IMR-90 (cell line): ENCODE results near the gene AZU1. TPM values are rescaled to one million over a fixed set of nuclear protein-coding genes. Genes with fewer than 3 reads are reported as not detected.

Source experiments
- ATAC-seq: fragments of 200-7000 bp; cut with Tn5 transposase; 2 replicates; pipeline ENCODE4 v1.9.1; 2020; ENCODE audit warnings: low read depth, mild to moderate bottlenecking, moderate library complexity
- BruUV-seq: library from RNA; stranded (reverse); fragments of 400-500 nt; replicated peaks from 2 replicates; lab custom pipeline; 2021; lab: Mats Ljungman, UMichigan
- CTCF ChIA-PET: fragments of 300-600 bp; formaldehyde crosslinking; extraction: SDS; loops from one replicate; lab custom pipeline; 2021; ENCODE audit warnings: antibody characterized with exemption; lab: Yijun Ruan, JAX
- POLR2A ChIA-PET: fragments of 300-600 bp; sonication (Branson Sonifier 250); formaldehyde crosslinking; loops from one replicate; lab custom pipeline; 2022; ENCODE audit warnings: antibody characterized with exemption; ENCODE audit not compliant: unreplicated experiment; lab: Charles Lee
- DNase-seq: peaks from one replicate; pipeline ENCODE4 v3.0.0; 2013
- H2AFZ ChIP-seq: replicated peaks from 2 replicates; pipeline ENCODE3; 2013; ENCODE audit warnings: low read length, mild to moderate bottlenecking; ENCODE audit not compliant: poor library complexity
- H2AK5ac ChIP-seq: 2 replicates; pipeline ENCODE4 v1.6.1; 2013; ENCODE audit warnings: low read depth, low read length, inconsistent platforms
- H2AK9ac ChIP-seq: replicated peaks from 2 replicates; pipeline ENCODE3; 2013; ENCODE audit warnings: mild to moderate bottlenecking, low read depth, low read length, moderate library complexity; ENCODE audit not compliant: poor library complexity
- H2BK120ac ChIP-seq: 2 replicates; pipeline ENCODE4 v1.6.1; 2013; ENCODE audit warnings: low read depth, low read length, inconsistent platforms
- H2BK15ac ChIP-seq: 3 replicates; pipeline ENCODE4 v1.6.1; 2013; ENCODE audit warnings: low read depth, low read length, inconsistent platforms
- H2BK20ac ChIP-seq: 2 replicates; pipeline ENCODE4 v1.6.1; 2013; ENCODE audit warnings: low read depth, mild to moderate bottlenecking, inconsistent platforms, low read length, moderate library complexity
- H2BK5ac ChIP-seq: 2 replicates; pipeline ENCODE4 v1.6.1; 2013; ENCODE audit warnings: mild to moderate bottlenecking, low read depth, low read length, inconsistent platforms; ENCODE audit not compliant: poor library complexity, severe bottlenecking
- H3K14ac ChIP-seq: replicated peaks from 2 replicates; pipeline ENCODE4 v1.6.1; 2013; ENCODE audit warnings: low read depth, low read length, inconsistent platforms
- H3K18ac ChIP-seq: 2 replicates; pipeline ENCODE4 v1.6.1; 2013; ENCODE audit warnings: low read depth, low read length, control low read depth
- H3K23ac ChIP-seq: 2 replicates; pipeline ENCODE4 v1.6.1; 2013; ENCODE audit warnings: low read depth, low read length, inconsistent platforms
- H3K27ac ChIP-seq: 2 replicates; pipeline ENCODE4 v1.5.1; 2013; ENCODE audit warnings: mild to moderate bottlenecking, control low read depth, low read length; ENCODE audit not compliant: insufficient read depth
- H3K27me3 ChIP-seq: 2 replicates; pipeline ENCODE4 v1.6.1; 2013; ENCODE audit warnings: low read length; ENCODE audit not compliant: control insufficient read depth, insufficient read depth
- H3K36me3 ChIP-seq: 2 replicates; pipeline ENCODE4 v1.6.1; 2013; ENCODE audit warnings: low read length, mixed read lengths; ENCODE audit not compliant: control insufficient read depth, insufficient read depth
- H3K4ac ChIP-seq: 2 replicates; pipeline ENCODE4 v1.6.1; 2013; ENCODE audit warnings: low read depth, low read length, inconsistent platforms
- H3K4me1 ChIP-seq: 2 replicates; pipeline ENCODE4 v1.6.1; 2013; ENCODE audit warnings: low read length, mixed read lengths; ENCODE audit not compliant: control insufficient read depth, insufficient read depth
- H3K4me2 ChIP-seq: 2 replicates; pipeline ENCODE4 v1.6.1; 2013; ENCODE audit warnings: low read depth, mild to moderate bottlenecking, control low read depth, low read length, moderate library complexity
- H3K4me3 ChIP-seq: 2 replicates; pipeline ENCODE4 v1.5.1; 2013; ENCODE audit warnings: low read depth, mild to moderate bottlenecking, control low read depth, low read length, moderate library complexity; ENCODE audit not compliant: insufficient read depth
- H3K56ac ChIP-seq: 2 replicates; pipeline ENCODE4 v1.6.1; 2013; ENCODE audit warnings: low read length, inconsistent platforms; ENCODE audit not compliant: insufficient read depth; ENCODE audit errors: extremely low read depth
- H3K79me1 ChIP-seq, 2 experiments: 2 replicates each; pipeline ENCODE4 v1.6.1; 2013; ENCODE audit warnings: low read length in 2 of 2, inconsistent platforms in 1 of 2, low read depth in 1 of 2
- H3K9ac ChIP-seq: 2 replicates; pipeline ENCODE4 v1.6.1; 2013; ENCODE audit warnings: low read depth, low read length, control low read depth
- H3K9me1 ChIP-seq: 2 replicates; pipeline ENCODE4 v1.6.1; 2013; ENCODE audit warnings: low read length, inconsistent platforms; ENCODE audit not compliant: insufficient read depth
- H3K9me3 ChIP-seq: 2 replicates; pipeline ENCODE4 v1.6.1; 2013; ENCODE audit warnings: low read length; ENCODE audit not compliant: control insufficient read depth, insufficient read depth
- H4K20me1 ChIP-seq: 2 replicates; pipeline ENCODE4 v1.6.1; 2013; ENCODE audit warnings: low read length, inconsistent platforms; ENCODE audit not compliant: insufficient read depth
- H4K5ac ChIP-seq: 2 replicates; pipeline ENCODE4 v1.6.1; 2013; ENCODE audit warnings: mild to moderate bottlenecking, low read depth, low read length, control low read depth
- H4K8ac ChIP-seq, 2 experiments: 2 replicates each; pipeline ENCODE4 v1.6.1; 2013; ENCODE audit warnings: low read depth in 2 of 2, low read length in 2 of 2, control low read depth in 1 of 2, inconsistent platforms in 1 of 2
- H4K91ac ChIP-seq: 2 replicates; pipeline ENCODE4 v1.6.1; 2013; ENCODE audit warnings: low read depth, low read length, inconsistent platforms; ENCODE audit not compliant: insufficient read depth
- BHLHE40 ChIP-seq: fragments of 150-350 bp; IDR thresholded peaks from 2 replicates; pipeline ENCODE4 v1.6.1; 2016; ENCODE audit warnings: mild to moderate bottlenecking, low read depth, low read length
- CEBPB ChIP-seq: IDR thresholded peaks from 2 replicates; pipeline ENCODE4 v1.6.1; 2012; ENCODE audit warnings: low read depth, low read length, improper control_type of control experiment
- CHD1 ChIP-seq: IDR thresholded peaks from 2 replicates; pipeline ENCODE4 v1.6.1; 2012; ENCODE audit warnings: low read depth, low read length, improper control_type of control experiment
- FOS ChIP-seq: fragments of 150-350 bp; IDR thresholded peaks from 2 replicates; pipeline ENCODE4 v1.6.1; 2016; ENCODE audit warnings: low read depth, low read length
- MAFK ChIP-seq: IDR thresholded peaks from 2 replicates; pipeline ENCODE4 v1.6.1; 2012; ENCODE audit warnings: low read depth, low read length, improper control_type of control experiment
- MAZ ChIP-seq: IDR thresholded peaks from 2 replicates; pipeline ENCODE4 v1.6.1; 2012; ENCODE audit warnings: low read depth, mild to moderate bottlenecking, low read length, improper control_type of control experiment, moderate library complexity, borderline replicate concordance
- MXI1 ChIP-seq: IDR thresholded peaks from 2 replicates; pipeline ENCODE4 v1.6.1; 2012; ENCODE audit warnings: low read depth, mild to moderate bottlenecking, low read length, moderate library complexity, borderline replicate concordance
- NFE2L2 ChIP-seq: fragments of 150-350 bp; IDR thresholded peaks from 2 replicates; pipeline ENCODE4 v1.6.1; 2016; ENCODE audit warnings: low read depth, mild to moderate bottlenecking, low read length
- POLR2A ChIP-seq: IDR thresholded peaks from 2 replicates; pipeline ENCODE4 v1.6.1; 2012; ENCODE audit warnings: mild to moderate bottlenecking, low read depth, low read length
- RAD21 ChIP-seq: IDR thresholded peaks from 2 replicates; pipeline ENCODE4 v1.6.1; 2012; ENCODE audit warnings: low read length, improper control_type of control experiment
- RCOR1 ChIP-seq: IDR thresholded peaks from 2 replicates; pipeline ENCODE4 v1.6.1; 2012; ENCODE audit warnings: mild to moderate bottlenecking, low read length, improper control_type of control experiment; ENCODE audit not compliant: insufficient replicate concordance
- SMC3 ChIP-seq: fragments of 150-350 bp; IDR thresholded peaks from 2 replicates; pipeline ENCODE4 v1.6.1; 2016; ENCODE audit warnings: low read depth, mild to moderate bottlenecking, antibody characterized with exemption, low read length, moderate library complexity
- WGBS, 2 experiments: methylation state at CpG; one replicate each; pipeline versions ENCODE4 v1.1.5 to v1.1.7; 2013; ENCODE audit warnings: missing lambda C conversion rate in 2 of 2; ENCODE audit not compliant: insufficient read length in 1 of 2; ENCODE audit errors: extremely low coverage in 2 of 2; 5-methylcytosine and 5-hydroxymethylcytosine counted together
- dilution Hi-C: fragments of 300-500 bp; cut with HindIII; formaldehyde crosslinking; loops from one replicate; pipeline ENCODE4 v1.14.3; 2018; ENCODE audit warnings: low sequenced_read_pairs; ENCODE audit not compliant: unreplicated experiment
- in situ Hi-C: fragments of 300-500 bp; cut with MboI; formaldehyde crosslinking; loops from 3 replicates; pipeline ENCODE4 v1.14.3; 2019; ENCODE audit warnings: low sequenced_read_pairs, inconsistent platforms, mixed read lengths
- intact Hi-C: fragments of 100-400 bp; cut with micrococcal nuclease; formaldehyde crosslinking; loops from 2 replicates; pipeline ENCODE4 v1.10.0; 2022
- polyA plus RNA-seq, 3 experiments: library from polyadenylated mRNA; depleted of rRNA; stranded (reverse); fragments of >200 nt; gene quantifications; 2 replicates each; pipeline ENCODE4 v1.2.3, GENCODE V29; 2012; ENCODE audit warnings: low replicate concordance in 1 of 3
- total RNA-seq: library from RNA; depleted of rRNA; stranded (reverse); fragments of >200 nt; gene quantifications from 2 replicates; pipeline ENCODE4 v1.2.3, GENCODE V29; 2012
- TF ChIP-seq, protein P1 (sequence below): fragments of 150-350 bp; IDR thresholded peaks from 2 replicates; pipeline ENCODE4 v1.6.1; 2016; ENCODE audit warnings: low read depth, mild to moderate bottlenecking, low read length, moderate library complexity, borderline replicate concordance
- TF ChIP-seq, protein P2 (sequence below): conservative IDR thresholded peaks from 2 replicates; pipeline ENCODE4 v1.5.1; 2012; ENCODE audit warnings: mild to moderate bottlenecking, low read depth, low read length, improper control_type of control experiment

AZU1 gene
- total and polyA plus RNA-seq, 2 of the 4 experiments (the other 2 are of a cell fraction), result 0.12 TPM; not detected in 1

DNA sequence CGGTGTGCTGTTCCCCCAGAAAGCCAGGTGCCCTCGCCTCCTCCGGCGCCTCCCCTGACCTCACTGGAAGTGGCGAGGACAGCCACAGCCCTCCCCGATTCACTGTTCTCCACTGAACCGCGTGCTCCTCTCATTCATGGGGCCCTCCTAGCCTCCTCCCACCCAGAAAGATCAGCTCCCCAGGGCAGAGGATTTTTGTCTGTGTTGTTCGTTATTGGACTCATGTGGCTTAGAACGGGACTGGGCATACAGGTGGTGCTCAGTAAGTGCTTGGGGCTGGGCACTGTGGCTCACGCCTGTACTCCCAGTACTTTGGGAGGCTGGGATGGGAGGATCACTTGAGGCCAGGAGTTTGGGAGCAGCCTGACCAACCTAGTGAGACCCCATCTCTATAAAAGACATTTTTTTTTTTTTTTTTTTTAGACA lies 16.9 kb downstream of the AZU1 start:
- Histone ChIP-seq H4K8ac (no peak overlapping the region), H2BK15ac (no peak overlapping the region), H3K9ac (no peak overlapping the region), H3K56ac (no peak overlapping the region), H2BK5ac (no peak overlapping the region), H3K4ac (no peak overlapping the region), H3K14ac (no peak overlapping the region), H3K4me2 (no peak overlapping the region), H2BK120ac (no peak overlapping the region; the same call in 1 of the 2 replicates), H2AK9ac (peak overlapping the region; percentile 61), H3K9me1 (no peaks in the 10 kb centered on the region), H3K18ac (no peak overlapping the region), H3K23ac (no peak overlapping the region), H3K9me3 (no peaks in the 10 kb centered on the region), H4K20me1 (no peaks in the 10 kb centered on the region; the same call in 1 of the 2 replicates), H2AK5ac (peak overlapping the region; percentile 8; the same call in 1 of the 2 replicates), H4K5ac (no peak overlapping the region), H3K4me1 (peaks cover 2% of the 10 kb centered on the region; the same call in 1 of the 2 replicates), H2AFZ (peak overlapping the region; percentile 33), H3K36me3 (no peaks in the 10 kb centered on the region), H3K27ac (no peak overlapping the region), H3K4me3 (no peak overlapping the region), H3K79me1 (no peaks in the 10 kb centered on the region), H4K91ac (no peak overlapping the region), H2BK20ac (no peak overlapping the region), H3K27me3 (peaks cover 20% of the 10 kb centered on the region)
- ChIA-PET CTCF (interaction anchor here (0.7 kb wide), 1 partner anchor 19 kb away, joined by 9 read pairs; no protein-coding TSS in a partner anchor), POLR2A (no interaction called here)
- no peak for DNase-seq
- no peak for ATAC-seq
- dilution Hi-C loops, result no loop called here
- BruUV-seq, result no TSS peak
- intact Hi-C loops, result no loop called here
- in situ Hi-C loops, result no loop called here
- no peak for TF ChIP-seq CEBPB
- TF ChIP-seq RCOR1, result no peak
- no peak for TF ChIP-seq POLR2A
- TF ChIP-seq MAFK, result no peak
- TF ChIP-seq RAD21, result no peak
- TF ChIP-seq CHD1, result no peak
- TF ChIP-seq MXI1, result no peak
- no peak for TF ChIP-seq FOS
- TF ChIP-seq, protein P1, sequence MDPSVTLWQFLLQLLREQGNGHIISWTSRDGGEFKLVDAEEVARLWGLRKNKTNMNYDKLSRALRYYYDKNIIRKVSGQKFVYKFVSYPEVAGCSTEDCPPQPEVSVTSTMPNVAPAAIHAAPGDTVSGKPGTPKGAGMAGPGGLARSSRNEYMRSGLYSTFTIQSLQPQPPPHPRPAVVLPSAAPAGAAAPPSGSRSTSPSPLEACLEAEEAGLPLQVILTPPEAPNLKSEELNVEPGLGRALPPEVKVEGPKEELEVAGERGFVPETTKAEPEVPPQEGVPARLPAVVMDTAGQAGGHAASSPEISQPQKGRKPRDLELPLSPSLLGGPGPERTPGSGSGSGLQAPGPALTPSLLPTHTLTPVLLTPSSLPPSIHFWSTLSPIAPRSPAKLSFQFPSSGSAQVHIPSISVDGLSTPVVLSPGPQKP, result no peak
- no peak for TF ChIP-seq NFE2L2
- TF ChIP-seq, protein P2, sequence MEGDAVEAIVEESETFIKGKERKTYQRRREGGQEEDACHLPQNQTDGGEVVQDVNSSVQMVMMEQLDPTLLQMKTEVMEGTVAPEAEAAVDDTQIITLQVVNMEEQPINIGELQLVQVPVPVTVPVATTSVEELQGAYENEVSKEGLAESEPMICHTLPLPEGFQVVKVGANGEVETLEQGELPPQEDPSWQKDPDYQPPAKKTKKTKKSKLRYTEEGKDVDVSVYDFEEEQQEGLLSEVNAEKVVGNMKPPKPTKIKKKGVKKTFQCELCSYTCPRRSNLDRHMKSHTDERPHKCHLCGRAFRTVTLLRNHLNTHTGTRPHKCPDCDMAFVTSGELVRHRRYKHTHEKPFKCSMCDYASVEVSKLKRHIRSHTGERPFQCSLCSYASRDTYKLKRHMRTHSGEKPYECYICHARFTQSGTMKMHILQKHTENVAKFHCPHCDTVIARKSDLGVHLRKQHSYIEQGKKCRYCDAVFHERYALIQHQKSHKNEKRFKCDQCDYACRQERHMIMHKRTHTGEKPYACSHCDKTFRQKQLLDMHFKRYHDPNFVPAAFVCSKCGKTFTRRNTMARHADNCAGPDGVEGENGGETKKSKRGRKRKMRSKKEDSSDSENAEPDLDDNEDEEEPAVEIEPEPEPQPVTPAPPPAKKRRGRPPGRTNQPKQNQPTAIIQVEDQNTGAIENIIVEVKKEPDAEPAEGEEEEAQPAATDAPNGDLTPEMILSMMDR, result no peak
- no peak for TF ChIP-seq BHLHE40
- TF ChIP-seq MAZ, result no peak
- no peak for TF ChIP-seq SMC3
- WGBS, 2 experiments, result no CpG with 5 or more reads among the region's 11 CpGs
